Stromal cell of bone marrow (primary cell): ENCODE results near the gene SGK1.
"Not testable (repeated sequence)": the region's sequence is repeated elsewhere in the genome, so short reads cannot be mapped to it uniquely, and the experiment has no call there.

ENCODE experiments used
- DNase-seq: peaks from one replicate; pipeline ENCODE4 v3.0.0-alpha.2; 2012; ENCODE audit warnings: low read depth

Gene SGK1

DNA sequence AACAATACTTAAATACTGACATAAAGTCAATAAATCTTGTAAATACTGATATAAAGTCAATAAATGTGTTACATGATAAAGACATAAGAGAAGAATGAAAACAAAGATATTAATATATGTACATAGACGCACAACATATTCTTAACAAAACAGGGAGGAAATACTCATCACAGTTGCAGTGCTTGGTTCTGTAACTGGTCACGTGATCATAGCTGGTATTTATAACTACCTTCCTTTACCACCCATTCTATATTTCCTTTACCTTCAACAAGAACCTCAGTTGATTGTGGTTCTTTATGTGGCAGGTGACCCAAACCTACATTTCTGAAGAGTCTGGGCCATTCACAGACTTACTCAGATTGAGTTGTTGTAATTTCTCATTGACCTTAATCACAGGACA is 131.6 kb downstream of the SGK1 start:
- DNase-seq: no peak

DNA sequence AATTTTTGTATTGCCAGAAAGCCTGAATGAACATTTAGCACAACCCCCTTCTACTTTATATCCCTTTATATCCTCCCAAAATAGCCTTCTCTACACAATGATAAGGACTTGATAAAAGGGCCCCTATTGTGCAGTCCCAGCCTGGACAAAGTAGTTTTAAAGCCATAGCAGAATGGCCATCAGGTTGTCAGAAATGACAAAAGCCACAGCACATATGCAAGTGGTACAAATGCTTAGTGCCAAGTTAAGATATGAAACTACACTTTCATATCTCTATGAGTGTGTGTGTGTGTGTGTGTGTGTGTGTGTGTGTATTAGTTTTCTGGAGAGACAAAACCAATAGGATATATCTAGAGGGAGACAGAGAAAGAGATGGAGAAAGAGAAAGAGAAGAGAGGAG is 132.6 kb downstream of the SGK1 start:
- no peak for DNase-seq

DNA sequence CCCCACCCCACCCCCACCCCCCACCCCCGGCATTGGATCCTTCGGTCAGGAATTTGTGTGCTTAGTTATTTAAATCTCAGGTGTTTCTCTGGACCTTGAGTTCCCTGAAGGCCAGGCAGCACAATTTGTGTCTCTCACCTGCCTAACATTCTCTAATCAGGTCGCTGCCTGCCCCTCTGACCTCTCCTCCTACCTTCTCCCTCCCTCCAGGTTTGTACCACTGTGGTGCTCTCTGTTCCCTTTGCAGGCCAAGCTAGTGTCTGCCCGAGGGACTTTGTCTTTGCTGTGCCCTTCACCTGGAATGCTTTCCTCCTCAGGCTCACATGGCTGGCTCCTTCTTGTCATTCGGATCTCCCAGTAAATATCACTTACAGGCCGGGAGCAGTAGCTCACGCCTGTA is 134.1 kb downstream of the SGK1 start:
- no peak for DNase-seq

DNA sequence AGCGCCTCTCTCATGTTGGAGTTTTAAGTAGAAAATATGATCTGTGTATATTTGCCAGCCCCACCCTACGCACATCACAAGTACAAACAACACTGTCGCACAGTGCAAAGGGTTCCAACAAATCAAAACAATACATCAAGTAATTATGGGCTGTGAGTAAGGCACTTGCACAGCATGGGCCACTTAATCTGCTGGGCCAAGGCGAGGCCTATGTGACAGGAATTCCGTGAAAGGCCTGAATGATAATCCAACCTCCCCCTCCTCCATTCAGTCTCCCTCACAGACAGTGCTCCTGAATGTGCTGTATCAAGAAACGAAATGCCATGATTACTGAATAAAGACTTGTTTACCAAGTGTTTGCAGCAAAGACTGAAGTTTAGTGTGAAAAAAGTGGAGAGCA is 135.4 kb downstream of the SGK1 start:
- no peak for DNase-seq

DNA sequence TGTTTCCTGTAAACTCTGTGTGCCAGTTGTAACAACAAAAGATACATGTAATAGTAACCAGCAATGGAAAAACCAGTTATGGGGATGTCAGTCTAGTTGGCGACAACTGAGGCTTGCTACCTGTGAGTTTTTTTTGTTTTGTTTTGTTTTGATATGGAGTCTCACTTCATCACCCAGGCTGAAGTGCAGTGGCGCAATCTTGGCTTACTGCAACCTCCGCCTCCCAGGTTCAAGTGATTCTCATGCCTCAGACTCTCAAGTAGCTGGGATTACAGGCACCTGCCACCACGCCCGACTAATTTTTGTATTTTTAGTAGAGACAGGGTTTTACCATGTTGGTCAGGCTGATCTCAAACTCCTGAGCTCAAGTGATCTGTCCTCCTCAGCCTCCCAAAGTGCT is 136.2 kb downstream of the SGK1 start:
- DNase-seq: not testable (repeated sequence)

DNA sequence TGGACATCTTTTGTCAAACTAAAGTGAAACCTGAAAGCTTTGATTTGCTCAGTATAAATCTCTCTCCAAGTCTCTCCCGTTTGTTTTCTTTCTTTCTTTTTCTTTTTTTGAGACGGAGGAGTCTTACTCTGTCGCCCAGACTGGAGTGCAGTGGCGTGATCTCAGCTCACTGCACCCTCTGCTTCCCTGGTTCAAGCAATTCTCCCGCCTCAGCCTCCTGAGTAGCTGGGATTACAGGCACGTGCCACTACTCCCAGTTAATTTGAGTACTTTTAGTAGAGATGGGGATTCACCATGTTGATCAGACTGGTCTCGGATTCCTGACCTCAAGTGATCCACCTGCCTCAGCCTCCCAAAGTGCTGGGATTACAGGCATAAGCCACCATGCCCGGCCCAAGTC is 136.7 kb downstream of the SGK1 start:
- DNase-seq: not testable (repeated sequence)

DNA sequence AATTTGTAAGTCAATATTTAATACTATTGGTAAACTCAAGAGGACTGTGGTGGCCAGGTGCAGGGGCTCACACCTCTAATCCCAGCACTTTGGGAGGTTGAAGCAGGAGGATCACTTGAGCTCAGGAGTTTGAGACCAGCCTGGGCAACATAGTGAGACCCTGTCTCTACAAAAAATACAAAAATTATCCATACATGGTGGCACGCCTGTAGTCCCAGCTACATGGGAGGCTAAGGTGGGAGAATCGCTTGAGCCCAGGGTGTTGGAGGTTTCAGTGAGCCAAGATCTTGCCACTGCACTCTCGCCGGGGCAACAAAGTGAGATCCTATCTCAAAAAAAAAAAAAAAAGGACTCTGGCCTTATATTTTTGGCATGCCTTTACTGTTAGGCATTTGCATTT is 137.4 kb downstream of the SGK1 start:
- DNase-seq: not testable (repeated sequence)

DNA sequence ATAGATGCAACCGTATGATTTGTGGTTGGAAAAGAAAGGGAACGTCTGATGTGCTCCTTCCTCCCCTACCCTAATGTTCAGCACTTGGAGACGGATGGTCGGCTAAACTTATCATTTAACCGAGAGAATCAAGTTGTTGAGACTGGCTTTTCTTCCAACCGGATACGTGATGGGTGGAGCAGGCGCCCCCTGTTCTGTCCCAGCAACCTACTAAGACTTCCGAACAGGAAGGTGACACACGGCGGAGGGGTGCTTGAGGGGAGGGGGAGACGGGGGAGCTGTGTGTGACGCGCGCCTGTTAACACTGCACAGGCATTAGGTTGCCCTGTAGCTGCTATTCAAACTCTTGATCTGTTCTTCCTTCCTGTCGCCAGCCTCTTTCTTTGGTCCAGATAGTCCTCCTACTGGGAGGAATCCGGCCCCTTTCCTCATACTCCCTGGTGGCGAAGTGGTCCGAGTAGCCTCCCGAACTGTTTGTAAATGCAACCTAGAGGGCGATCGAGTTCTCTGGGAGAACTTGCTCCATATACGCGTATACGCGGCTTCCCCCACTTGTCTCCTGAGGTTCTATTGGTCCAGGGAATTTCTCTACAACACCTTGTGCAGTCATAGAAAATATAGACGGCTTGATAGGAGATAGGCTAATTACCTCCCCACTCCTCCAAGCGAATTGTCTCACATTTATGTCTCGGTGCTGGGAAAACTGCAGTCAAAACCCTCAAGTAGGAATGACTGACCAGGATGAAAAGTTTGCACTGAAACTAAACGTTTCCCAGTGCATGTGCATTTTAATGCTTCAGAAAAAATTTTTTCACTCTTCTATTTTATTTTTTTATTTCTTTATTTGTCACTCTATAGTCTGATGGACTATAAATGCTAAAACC is 139.5 kb downstream of the SGK1 start:
- peak; percentile 87 for DNase-seq

DNA sequence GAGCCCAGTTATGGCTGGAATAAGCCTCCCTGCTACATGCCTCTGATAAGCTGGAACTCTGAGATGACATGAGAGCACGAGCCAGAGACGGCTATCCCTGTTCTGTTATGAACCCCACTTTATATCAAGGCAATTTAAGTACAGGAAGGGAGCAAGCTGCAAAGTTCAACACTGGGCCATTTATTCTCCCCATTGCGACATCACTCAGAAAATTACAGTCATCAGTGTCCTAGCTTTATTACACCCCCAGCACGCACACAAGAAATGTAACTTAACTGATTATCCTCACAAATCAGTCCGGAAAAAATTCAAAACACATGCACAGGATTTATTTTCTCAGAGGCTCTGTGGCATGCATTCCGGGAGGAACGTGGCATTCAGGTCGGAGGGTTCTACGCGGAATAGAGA is 140.2 kb downstream of the SGK1 start:
- DNase-seq: peak; percentile 49

DNA sequence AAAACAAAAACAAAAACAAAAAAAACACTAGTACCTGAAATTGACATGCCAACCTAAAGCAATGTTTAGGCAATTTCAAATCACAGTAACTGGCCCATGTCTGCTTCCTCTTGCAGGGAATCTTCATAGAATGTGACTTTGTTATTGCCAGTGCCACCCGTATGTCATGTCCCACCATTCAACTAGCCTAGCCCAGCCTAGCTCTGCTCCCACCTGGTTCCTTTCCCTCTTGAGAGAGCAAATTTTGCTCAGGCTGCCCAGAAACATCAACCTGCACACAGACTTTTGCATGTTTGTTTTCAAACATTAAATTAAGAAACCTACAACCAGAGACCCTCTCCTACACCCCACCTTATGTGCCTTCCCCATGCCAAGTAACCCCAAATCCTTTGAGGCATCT is 140.7 kb downstream of the SGK1 start:
- no peak for DNase-seq

DNA sequence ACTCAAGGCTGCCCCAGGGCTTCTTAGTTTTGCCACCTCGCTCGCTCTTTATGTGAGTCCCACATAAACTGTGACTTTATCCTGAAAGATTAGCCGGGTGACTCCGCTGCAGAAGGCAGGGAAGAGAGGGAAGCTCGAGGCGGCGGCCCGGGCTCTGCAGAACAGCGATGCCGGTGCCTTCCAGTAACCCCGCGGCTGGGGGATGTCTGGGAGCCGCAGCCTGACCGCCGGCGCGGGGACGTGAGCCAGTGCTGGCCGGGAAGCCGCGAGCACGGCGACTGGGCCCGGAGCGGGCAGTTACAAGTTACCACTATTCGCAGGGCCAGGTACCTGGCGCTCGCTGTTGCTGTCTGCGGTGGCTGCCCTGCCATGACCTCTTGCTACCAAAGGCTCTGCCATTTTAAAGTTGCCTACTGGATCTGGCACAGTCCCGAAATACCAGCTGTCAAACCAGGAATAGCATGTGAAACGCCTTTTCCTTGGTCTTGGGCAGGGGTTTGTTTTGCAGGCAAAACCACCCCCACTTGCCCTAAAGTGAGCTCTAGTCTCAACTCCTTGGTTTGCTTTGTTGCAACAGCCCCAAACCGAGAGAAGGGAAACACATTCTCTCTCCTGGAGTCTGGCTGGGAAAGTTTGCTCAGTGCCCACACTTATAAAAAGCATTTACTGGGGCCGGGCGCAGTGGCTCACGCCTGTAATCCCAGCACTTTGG is 141.5 kb downstream of the SGK1 start:
- DNase-seq: no peak

DNA sequence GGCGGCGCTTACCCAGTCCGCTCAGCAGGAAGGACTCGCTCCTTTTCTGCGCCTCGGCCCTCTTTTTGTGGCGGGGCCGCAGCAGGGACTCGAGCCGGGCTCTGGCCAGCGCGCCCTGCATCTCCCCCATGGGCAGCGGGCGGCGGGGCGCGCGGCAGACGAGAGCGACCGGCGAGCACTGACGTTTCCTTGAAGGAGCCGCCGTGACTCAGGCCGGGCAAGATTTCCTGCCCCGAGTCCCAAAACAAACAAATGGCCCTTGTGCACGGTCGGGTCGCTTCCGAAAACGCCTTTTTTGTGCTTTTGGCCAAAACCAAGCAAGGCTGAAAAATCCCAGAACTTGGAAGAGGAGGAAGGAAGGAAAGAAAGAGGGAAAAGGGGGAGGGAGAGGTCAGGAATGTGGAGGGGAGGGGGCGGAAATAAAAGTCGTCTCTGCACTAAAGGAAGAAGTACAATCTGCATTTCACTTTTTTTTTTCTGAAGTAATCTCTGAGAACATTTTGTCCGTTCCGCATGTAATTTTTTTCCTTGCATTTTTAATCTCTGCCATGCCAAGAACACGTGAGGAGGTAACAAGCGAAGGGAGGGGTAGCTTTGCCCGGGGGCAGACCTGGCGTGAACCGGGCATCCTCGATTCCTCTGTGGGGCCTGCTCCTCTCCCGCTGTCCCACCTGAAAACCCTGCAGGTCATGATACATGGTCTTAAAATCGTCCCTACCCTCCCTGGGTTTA is 142.2 kb downstream of the SGK1 start:
- peak; percentile 60 for DNase-seq

DNA sequence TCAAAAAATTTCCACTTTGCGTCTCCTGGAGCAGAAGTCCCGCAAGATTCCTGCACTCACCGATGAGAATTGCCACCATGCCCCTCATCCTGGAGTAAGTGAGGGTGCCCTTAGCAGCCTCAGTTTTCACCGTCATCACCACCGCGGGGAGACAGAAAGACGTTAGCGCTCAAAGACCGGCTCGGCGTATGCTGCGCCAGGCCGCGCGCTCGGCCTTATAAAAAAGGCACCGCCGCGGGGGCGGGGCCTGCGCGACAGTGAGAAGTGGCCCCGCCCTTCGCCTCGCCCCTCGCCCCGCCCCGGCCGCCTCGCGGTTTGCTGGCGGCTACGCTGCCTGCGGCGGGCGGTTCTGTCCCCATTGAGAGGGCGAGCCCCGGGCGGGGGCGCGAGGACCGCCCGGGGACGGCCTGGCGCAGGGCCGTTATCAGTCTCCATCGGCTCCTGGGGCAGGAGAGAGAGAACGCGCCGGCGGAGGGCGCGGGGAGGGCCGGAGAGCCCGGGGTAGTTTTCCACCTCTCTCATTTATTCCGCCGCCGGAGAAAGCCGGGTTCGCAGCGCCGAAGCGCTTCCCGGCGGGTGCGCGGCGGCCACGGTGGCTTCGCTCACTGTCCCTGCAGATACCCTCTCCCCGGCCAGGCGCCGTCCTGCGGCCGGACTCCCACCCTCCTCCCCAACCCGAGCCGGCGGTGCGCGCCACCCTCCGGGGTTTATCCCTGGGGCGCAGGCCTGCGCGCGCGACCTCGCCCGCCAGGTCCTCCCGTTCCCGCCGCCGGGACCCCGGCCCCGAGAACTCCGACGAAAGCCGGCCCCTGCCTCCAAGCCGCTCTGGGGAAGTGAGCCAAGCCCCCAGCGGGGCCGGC is 143.0 kb downstream of the SGK1 start:
- peak; percentile 76 for DNase-seq

DNA sequence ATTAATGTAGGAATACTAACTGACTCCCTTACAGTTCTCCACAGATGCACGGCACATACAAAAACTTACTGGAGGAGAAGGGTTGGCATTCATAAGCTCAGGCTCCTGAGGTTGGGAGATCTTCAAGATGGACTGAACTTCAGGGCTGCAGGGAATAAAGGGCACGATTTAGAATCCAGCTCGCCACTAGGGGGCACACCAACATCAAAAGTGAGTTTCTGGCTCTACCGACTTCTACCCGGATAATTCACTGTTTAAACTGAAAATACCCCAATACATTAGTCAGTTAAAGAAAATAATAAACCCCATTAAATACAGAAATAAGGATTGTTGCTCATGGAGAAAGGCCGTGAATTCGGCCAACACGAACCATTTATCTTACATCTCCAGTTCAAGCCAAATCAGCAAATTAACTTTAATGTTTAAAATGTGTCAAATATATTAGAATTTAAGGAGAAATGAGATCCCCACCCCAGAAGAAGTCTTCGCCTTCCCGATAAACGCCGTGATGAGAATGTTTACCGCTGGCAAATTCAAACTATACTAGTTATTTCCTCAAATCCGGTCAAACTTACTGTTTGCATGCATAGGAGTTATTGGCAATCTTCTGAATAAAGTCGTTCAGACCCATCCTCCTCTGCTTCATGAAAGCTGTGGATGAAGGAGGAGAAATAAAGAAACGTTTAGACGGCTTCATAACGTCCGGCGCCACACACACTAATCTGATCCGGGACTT is 143.8 kb downstream of the SGK1 start:
- peak; percentile 72 for DNase-seq

DNA sequence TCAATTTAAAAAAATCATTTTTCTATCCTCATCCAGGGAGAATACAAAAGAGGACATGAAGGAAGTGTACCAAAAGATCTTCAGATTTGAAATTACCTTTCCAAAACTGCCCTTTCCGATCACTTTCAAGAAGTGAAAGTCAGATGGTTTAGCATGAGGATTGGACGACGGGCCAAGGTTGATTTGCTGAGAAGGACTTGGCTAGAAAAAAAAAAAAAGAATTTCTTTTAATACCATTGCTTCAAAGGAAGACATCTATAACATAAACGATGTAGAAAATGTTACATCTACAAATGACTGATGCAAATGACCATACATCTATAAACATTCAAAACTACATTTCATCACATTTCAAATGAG is 144.6 kb downstream of the SGK1 start:
- no peak for DNase-seq

DNA sequence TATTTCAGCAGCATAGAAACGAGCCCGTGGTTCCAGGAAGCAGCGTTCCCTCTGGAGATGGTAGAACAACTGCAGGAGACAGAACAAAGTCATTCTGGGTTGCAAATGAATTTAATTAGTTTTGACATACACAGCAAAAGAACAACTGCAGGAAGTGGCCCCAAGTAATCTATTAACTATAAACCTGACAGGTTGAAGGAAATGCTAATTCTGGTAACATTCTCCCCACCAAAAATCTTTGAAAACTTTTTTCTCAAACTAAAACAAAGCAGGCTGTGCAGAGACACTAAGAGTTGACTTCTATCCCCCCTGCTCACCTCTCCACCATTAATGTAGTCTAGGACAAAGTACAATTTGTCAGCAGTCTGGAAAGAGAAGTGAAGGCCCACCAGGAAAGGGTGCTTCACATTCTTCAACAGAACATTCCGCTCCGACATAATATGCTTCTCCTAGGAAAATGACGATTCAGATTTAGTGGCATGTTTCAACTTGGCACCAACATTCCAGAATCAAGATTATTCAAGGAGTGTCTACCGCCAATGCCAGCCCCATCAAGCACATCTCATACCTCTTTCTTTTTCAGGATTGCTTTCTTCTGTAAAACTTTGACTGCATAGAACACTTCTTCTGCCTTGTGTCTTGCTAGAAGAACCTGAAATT is 145.1 kb downstream of the SGK1 start:
- no peak for DNase-seq

DNA sequence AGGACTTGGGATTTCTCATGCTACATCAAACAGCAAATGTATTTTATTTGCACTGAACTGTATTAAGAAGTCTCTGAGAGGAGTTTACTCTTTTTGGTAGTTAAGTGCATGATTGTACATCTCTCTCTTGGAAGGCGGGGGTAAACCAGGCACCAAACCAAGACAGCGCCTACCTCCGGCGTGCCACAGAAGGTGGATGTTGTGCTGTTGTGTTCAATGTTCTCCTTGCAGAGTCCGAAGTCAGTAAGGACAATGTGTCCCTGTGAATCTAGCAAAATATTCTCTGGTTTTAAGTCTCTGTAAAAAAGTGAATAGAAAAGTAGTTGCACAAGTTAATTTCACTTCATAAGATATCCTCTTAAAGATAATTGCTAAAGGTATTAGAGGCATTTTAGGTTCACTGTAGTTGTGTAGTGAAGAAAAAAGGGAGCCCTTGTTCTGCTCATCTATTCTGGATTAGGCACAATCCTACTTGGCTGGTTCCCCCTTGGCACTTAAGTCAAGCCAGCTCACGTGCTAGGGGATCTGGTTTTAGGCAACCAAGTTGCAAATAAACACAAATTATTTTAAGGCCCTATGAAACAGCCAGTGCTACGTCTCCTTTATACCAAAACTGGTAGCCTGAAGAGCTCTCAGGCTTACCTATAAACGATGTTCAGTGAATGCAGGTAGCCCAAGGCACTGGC is 145.7 kb downstream of the SGK1 start:
- DNase-seq: no peak

DNA sequence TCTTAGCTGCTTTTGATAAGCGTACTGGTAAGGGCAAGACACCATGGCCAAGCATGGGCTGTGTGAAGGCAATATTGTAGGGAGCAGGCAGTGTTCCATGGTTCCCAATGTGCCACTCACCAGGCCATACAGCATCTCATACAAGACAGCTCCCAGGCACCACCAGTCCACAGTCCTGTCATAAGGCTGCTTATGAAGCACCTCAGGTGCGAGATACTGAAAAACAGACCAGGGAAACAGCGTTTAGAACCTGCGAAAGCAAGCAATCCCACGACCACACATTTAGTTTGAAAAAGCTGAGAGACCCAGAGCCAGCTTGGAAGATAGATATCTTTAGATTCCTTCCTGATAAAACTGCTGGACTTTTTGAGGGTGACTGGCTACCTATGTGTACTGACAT is 146.4 kb downstream of the SGK1 start:
- no peak for DNase-seq

DNA sequence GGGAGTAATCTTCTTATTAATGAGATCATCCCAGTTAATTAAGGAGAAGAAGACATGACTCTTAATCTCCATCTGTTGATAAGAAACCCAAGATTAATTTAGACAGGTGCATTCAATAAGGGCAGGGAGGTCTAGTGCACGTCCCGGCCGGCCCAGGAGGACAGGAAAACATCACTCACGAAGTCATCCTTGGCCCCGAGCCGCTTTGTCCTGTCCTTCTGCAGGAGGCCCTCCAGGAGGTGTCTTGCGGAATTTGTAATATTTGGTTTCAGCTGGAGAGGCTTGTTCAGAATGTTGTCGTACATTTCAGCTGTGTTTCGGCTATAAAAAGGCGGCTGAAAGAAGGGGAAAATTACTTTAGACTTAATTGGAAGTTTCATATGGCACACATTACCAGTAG is 147.1 kb downstream of the SGK1 start:
- no peak for DNase-seq

DNA sequence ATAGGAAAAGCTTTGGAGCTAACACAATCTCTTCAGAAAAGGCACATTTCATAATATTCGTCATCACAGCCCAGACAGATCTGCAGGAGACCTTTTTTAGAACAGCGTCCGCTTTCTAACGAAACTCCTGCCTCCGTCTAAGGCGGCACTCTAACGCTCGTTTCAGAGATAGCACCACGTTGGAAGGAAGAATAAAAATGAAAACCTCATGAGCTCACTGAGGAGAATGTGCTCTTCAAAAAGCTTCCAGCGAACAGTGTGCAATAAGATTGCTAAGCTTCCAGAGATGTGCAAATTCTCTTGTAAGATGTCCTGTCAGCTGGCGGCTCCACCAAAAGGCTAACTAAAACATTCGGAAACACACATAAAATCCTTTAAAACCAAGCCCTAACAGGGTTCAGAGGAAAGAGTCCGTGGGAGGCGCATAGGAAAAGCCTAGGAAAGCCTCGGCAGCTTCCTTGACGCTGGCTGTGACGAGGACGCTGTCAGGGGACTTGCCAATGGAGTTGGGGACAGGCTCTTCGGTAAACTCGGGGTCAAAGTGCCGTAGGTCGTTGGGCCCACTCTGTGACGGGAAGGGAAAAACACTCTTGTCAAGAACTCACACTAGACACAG is 147.9 kb downstream of the SGK1 start:
- no peak for DNase-seq
